Stimulated activated CD4-positive, alpha-beta T cell treated with anti-CD3 and anti-CD28 coated beads, Interleukin-1b, Interleukin-23, amount 100 ng/mL, for 24 hours (primary cell): ENCODE results near the gene KCNMB2.
"Not testable (repeated sequence)": the region's sequence is repeated elsewhere in the genome, so short reads cannot be mapped to it uniquely, and the experiment has no call there.

ENCODE experiments used
- DNase-seq, 4 experiments: peaks; one replicate each; pipeline ENCODE4 v3.0.0-alpha.2; 2020; ENCODE audit warnings: low read depth in 4 of 4, low spot score in 1 of 4

KCNMB2 gene

DNA sequence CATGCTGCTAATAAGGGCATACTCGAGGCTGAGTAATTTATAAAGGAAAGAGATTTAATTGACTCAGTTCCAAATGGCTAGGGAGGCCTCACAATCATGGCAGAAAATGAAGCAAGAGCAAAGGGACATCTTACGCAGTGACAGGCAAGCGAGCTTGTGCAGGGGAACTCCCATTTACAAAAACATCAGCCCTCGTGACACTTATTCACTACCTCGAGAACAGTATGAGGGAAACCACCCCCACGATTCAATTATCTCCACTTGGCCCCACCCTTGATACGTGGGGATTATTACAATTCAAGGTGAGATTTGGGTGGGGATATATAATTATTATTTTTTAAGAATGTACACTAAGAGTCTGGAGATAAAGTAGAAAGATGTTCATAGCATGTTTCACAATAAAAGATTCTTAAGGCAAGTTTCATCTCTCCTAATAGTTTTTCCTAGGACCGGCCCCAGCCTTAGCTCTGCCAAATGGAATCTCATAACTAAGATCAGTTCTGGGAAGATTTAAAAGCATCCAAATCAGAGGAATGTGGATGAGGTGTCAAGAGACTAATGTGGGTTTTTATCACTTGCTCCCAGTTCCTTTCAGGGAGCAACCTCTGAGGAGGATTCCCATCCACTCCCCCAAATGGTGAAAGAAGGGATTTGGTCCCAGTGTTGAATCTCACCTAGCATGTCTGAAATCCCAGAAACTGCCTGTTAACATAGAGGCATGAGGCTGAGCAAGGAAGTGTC lies 314.4 kb downstream of the KCNMB2 start:
- DNase-seq, result no peak

DNA sequence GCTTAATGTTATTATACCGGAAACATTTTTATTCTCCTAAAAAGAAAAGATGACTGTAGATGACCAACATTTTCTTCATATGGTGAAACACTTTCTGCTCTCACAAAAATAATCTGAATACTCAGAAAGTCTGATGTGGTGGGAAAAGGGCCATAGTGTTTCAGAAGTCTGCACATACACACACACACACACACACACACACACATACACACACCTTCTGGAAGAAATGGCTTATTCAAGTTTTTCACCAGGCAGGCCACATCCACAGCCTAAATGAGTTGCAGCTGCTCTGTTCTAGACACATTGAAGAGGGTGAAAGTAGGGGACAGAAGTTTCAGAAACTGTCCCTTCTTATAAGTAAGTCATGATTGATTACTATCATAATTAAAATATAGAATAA lies 315.3 kb downstream of the KCNMB2 start:
- DNase-seq, result no peak

DNA sequence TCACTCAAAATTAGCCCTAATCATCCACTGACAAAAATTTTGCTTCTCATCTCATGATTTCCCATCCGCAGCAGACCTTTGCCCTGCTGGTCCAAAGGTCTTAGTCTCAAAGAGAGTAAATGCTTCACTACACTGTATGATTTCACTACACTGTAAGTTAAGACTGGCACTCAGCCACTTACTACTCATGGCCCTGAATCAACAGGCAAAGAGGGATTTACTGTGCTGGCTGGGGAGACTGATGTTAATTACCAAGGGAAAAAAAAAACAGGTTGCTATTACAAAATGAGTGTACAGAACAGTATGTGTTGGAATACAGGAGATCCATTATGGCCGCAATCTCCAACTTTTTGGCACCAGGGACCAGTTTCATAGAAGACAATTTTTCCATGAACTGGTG lies 320.6 kb downstream of the KCNMB2 start:
- DNase-seq, result no peak

DNA sequence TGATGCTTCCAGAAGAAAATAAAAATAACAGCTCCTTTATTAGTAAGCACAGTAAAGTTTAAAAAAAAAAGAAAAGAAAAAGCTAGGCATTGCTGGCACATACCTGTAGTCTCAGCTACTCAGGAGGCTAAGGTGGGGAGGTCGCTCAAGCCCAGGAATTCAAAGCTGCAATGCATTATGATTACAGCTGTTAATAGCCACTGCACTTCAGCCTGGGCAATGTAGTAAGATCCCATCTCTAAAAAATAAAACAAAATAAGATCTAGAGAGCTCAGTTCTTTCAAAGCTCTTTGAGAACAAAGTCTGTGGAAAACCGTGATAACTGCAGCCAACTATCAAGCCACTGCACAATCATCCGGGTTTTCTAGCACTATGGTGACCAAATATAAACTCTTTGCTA lies 323.1 kb downstream of the KCNMB2 start:
- no peak for DNase-seq

GRCh38 chr3:178859900-178860436 lies 323.7 kb downstream of the KCNMB2 start:
- DNase-seq, result not testable (repeated sequence)

GRCh38 chr3:178868681-178869080 lies 332.4 kb downstream of the KCNMB2 start:
- DNase-seq, result no peak

DNA sequence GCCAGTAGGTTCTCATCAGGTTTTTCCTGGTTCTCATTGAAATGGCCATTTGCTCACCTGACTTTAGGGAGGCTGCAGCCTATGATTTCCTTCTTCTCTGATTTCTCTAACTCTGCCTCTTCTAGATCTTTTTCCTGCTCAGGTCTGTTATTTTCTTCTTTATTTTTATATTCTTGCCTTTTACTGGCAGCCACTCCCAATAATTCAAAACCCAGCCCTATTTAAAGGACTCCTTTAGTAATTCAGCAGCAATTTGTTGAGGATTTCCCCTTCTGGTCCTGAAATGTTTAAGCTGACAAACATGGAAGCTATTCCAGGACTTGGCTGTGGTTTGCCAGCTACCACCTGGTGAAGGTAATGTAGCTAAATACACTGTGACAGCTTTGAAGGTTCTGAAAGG lies 333.8 kb downstream of the KCNMB2 start:
- DNase-seq, result no peak

- DNase-seq, result no peak
Measured at GRCh38 chr3:178875157-178875556, 338.9 kb downstream of the KCNMB2 start.

GRCh38 chr3:178875836-178876235 lies 339.6 kb downstream of the KCNMB2 start:
- no peak for DNase-seq

GRCh38 chr3:178880274-178880673 lies 344.0 kb downstream of the KCNMB2 start:
- DNase-seq, result no peak
